DMS153 (cell line): ENCODE measurements around the gene CHRNE.
A peak's percentile ranks its signal among the peaks of the same experiment; 100 is the strongest.
"Not testable (repeated sequence)": the region's sequence is repeated elsewhere in the genome, so short reads cannot be mapped to it uniquely, and the experiment has no call there.

ENCODE experiments used
- DNase-seq: peaks from one replicate; lab custom pipeline; 2025; lab: John Stamatoyannopoulos, UW

The CHRNE gene

GRCh38 chr17:4939796-4940554 is 37.1 kb upstream of the CHRNE start, which contains the start of the genes RNF167 and SLC25A11:
RNF167 (plus strand) TSS chr17:4940268; CDS start chr17:4940910, 642 bp downstream.
SLC25A11 (minus strand) TSS chr17:4940046; CDS start chr17:4939910, 136 bp downstream.
- peak; percentile 94 for DNase-seq

- no peak for DNase-seq
Observed at GRCh38 chr17:4939546-4939795, 36.6 kb upstream of the CHRNE start.

- DNase-seq = no peak
Observed at GRCh38 chr17:4938688-4939545, 36.0 kb upstream of the CHRNE start.

GRCh38 chr17:4938069-4938491 is 35.2 kb upstream of the CHRNE start:
- no peak for DNase-seq

- DNase-seq = no peak
Observed at GRCh38 chr17:4937553-4937952, 34.7 kb upstream of the CHRNE start.

- DNase-seq = no peak
Observed at GRCh38 chr17:4936436-4936835, 33.5 kb upstream of the CHRNE start.

GRCh38 chr17:4935650-4936049 is 32.8 kb upstream of the CHRNE start:
- DNase-seq = no peak

- DNase-seq = no peak
Observed at GRCh38 chr17:4934173-4934979, 31.5 kb upstream of the CHRNE start.

- no peak for DNase-seq
Observed at GRCh38 chr17:4933646-4934045, 30.7 kb upstream of the CHRNE start.

GRCh38 chr17:4932756-4933155 is 29.9 kb upstream of the CHRNE start:
- DNase-seq = no peak

- DNase-seq = no peak
Observed at GRCh38 chr17:4931963-4932362, 29.1 kb upstream of the CHRNE start, which contains the start of gene GP1BA. GP1BA (plus strand) TSS chr17:4932277; CDS start chr17:4932605, 328 bp downstream.

GRCh38 chr17:4928881-4929280 is 26.0 kb upstream of the CHRNE start:
- no peak for DNase-seq

GRCh38 chr17:4926577-4927335 is 23.9 kb upstream of the CHRNE start:
- DNase-seq = not testable (repeated sequence)

- no peak for DNase-seq
Observed at GRCh38 chr17:4921320-4921719, 18.4 kb upstream of the CHRNE start.

- no peak for DNase-seq
Observed at GRCh38 chr17:4920351-4921048, 17.6 kb upstream of the CHRNE start.

GRCh38 chr17:4919511-4920047 is 16.7 kb upstream of the CHRNE start:
- DNase-seq = no peak

GRCh38 chr17:4914551-4914950 is 11.7 kb upstream of the CHRNE start:
- DNase-seq = not testable (repeated sequence)

- no peak for DNase-seq
Observed at GRCh38 chr17:4913994-4914393, 11.1 kb upstream of the CHRNE start.

- peak; percentile 73 for DNase-seq
Observed at GRCh38 chr17:4908711-4909496, 6.0 kb upstream of the CHRNE start.

- no peak for DNase-seq
Observed at GRCh38 chr17:4908301-4908700, 5.4 kb upstream of the CHRNE start.
